Pulmonary artery endothelial cell (primary cell): Measurements from ENCODE around the gene GOLIM4. TPM values are rescaled to one million over a fixed set of nuclear protein-coding genes. Genes with fewer than 3 reads are reported as not detected.
"Not testable (repeated sequence)": the region's sequence is repeated elsewhere in the genome, so short reads cannot be mapped to it uniquely, and the experiment has no call there.

ENCODE experiments used
- DNase-seq: peaks from one replicate; pipeline ENCODE4 v3.0.0-alpha.2; 2011; ENCODE audit warnings: low read depth, low spot score
- total RNA-seq: library from RNA; depleted of rRNA; stranded (reverse); fragments of >200 nt; gene quantifications from 2 replicates; pipeline ENCODE4 v1.2.3, GENCODE V29; 2014

The GOLIM4 gene
- total RNA-seq, 1 donor from 2014 or later, result 58.9 TPM

DNA sequence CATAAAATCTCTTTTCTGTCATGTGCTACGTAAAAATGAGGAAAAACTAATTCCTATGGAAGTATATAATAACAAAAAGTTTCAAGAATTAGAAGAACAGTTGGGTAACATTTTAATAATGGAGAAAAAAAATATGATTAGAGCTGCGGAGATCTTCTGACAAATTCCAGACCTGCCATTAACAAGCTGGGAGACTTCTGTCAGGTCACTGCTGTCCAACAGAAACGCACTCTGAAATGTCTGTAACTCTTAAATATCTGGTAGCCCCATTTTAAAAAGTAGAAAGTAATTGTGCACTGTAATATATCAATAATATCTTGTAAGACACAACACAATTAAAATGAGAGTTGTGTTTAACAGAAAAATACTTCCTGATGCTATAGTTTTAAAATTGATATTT, 15.7 kb downstream of the GOLIM4 start:
- no peak for DNase-seq

DNA sequence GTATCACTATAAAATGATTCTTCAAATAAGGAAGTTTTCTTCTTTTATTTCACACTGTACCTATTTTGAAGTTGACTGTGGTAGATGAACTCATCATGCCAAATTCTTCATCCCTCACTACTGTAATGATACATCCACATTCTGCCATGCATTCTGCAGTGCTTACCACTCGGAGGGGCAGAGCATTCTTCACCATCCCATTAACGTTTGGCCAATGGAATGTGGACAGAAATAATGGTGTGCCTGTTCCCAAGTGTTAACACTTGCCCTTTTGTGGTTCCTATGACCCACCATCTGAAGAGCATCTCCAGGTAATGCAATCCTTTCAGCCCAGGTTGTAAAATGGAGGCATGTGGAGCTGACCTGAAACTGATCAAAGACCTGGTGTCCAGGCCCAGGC, 18.6 kb downstream of the GOLIM4 start:
- DNase-seq, result no peak

DNA sequence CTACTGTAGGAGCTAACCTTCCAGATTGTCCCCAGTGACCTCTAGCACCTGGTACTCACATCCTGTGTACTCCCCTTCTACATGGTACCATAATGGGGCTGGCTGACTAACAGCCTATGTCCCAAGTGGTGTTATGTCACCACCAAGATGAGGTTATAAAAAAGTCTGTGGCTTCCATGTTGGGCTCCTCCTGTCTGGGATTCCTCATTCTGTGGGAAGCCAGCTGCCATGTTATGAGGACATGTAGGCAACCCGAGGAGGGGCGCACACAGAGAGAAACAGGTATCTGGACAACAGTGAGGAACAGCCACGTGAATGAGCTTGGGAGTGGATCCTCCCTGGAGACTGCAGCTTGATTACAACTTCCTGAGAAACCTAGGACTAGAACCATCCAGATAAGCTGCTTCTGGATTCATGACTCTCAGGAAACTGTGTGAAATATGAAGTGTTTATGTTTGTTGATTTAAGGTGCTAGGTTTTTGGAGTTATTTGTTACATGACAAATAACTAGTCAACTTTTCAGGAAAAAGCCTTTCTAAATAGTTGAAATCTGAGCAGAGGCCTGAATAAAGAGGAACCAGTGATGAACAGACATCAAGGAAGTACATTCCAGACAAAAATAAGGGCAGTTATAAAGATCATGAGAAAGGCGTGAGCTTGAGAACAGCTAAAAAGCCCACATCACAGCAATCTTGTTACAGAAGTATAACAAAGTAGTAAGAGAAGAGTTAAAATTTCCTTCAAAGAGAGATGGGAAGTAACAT, 21.7 kb downstream of the GOLIM4 start:
- no peak for DNase-seq

DNA sequence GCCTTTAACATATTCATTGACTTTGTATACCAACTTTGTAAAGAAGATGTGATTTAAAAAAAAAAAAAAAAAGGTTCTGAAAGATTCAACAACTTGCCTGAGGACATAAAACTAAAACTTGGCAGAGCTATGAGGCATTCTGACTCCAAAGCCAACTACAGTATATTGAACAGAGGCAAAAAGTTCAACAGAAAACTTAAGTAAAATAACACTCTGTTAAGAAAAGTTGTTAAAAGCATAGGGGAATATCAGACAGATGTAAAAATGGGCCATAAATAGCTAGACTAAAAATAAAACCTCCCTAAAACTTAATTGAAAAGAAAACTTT, 23.4 kb downstream of the GOLIM4 start:
- no peak for DNase-seq

DNA sequence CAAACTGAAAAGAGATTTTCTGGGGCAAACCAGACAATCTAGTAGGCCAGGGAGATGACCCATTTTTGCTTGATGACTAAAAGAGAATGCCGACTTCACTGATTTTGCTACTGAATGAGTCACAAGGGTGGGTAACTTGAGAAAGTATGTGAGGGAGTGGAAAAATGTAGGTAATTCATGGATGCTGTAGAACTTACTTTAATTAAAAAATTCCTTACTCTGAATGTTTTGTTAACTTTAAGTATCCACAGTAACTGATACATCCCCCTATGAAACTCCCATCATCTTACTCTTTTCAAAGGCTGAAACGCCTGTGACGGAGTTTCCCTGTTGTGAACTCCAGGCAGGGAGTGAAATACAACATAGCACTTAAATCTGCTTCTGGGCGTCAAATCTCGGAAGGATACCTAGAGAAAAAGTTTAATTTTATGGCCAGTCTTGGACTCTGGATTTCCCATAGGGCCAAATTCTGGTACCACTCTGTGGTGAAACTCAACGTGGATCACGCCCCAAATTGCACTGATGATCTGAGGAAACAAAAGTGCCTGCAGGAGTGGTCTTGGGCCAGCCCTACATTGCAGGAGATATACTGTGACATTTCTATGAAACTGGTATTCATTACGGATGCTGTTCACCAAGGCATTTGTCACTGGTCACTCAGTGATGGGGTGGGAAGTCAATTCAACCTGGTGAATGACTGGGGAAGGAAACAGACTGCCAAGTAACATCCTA, 24.0 kb downstream of the GOLIM4 start:
- DNase-seq, result no peak

DNA sequence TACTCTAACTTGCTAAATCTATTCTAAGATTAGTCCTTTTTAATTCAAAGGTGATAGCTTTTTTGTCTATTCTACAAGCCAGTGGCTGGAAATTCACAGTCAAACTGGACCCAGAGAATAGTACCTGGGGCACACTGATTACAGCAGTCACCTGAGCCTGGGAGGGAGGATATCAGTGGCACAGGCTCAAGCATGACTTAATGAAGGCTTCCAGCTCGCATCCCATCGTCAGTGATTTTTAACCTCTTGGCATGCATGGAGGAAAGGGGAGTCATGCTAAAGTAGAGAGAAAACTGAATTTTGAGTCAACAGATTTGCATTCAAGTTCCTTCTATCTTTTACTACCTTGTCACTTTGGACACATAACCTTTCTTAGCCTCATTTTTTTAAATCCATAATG, 24.8 kb downstream of the GOLIM4 start:
- no peak for DNase-seq

DNA sequence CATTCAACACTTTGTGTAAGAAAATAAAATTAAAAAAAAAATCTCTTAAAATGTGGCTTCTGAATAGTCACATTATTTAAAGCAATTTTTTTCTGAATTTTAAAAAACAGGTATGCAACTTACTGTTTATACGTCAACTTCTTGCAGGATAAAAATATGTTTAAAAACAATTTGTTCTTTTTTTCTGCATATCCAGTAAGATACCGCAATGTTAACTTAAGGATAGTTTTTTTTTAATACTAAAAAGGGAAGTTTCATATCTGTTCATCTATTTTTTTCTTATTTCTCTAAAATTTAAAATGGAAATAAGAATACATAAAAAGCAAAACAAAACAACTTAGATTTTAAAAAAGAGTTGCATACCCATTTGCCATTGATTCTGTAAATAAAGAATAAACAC, 27.4 kb downstream of the GOLIM4 start:
- DNase-seq, result no peak

DNA sequence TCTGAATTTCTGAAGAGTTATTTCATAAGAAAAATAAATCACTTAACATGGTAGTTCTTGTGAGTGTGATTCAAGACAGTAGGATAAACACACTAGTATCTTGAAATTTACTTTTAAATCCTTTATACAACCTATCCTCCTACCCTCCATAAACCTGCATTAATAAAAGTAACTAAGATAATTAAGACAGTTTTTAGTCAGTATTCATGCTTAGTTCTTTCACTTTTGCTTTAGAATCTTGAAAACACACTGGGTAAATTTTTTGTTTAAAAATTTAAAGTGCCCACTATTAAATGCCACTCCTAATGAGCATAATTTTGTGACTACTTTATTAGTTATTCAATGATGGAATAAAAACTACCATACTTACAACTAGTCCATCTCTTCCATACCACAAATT, 28.8 kb downstream of the GOLIM4 start:
- no peak for DNase-seq

DNA sequence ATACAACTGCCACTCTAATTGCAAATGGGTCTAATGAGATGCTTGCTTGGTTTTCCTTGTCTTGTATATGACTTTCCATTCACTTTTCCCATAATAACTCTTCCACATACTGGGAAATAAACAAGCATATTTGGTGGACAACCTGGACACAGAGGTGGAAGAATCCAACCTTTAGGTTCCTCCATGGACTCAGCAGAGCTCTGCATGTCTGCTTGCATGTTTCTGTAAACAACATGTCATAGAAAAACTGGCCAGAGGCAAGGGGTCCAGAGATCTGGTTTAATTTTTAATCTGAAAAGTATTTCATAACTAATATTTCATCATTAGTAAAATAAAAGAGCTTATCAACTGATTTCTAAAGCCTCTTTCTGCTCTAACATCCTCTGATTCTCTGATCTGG, 30.2 kb downstream of the GOLIM4 start:
- DNase-seq, result no peak

DNA sequence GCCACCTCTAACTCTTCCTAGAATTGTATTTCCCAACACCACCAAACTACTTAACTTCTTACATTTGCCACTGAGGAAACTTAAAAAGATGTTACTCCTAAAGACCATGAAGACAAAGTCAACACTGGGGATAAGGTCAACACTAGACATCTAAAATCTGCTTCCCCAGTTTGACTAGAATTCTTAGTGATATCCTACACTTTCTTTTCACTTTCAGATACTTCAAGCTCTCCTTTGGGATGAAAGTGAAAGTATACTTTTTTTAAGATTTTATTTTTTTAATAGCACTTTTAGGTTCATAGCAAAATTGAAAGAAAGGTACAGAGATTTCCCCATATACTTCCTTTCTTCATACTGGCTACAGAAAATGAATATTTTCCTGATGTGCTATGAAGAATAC, 32.6 kb downstream of the GOLIM4 start:
- no peak for DNase-seq

DNA sequence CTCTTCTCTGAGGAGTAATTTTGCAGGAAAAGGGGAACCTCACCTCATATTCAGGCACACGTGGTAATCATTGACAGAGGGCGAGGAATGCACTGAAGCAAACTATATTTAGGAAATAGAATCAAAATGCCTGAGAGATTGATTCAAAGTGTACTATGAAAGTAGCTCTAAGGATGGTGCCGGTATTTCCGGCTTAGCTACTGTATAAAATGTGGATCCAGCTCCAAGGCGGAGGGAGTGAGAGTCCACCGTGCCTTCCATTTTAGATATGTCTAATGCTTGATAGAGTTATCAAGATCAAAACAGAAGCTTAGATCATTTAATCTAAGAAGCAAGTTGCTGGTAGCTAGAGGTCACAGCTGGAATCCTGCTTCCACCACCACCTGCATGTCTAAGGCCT, 33.0 kb downstream of the GOLIM4 start:
- DNase-seq, result no peak

DNA sequence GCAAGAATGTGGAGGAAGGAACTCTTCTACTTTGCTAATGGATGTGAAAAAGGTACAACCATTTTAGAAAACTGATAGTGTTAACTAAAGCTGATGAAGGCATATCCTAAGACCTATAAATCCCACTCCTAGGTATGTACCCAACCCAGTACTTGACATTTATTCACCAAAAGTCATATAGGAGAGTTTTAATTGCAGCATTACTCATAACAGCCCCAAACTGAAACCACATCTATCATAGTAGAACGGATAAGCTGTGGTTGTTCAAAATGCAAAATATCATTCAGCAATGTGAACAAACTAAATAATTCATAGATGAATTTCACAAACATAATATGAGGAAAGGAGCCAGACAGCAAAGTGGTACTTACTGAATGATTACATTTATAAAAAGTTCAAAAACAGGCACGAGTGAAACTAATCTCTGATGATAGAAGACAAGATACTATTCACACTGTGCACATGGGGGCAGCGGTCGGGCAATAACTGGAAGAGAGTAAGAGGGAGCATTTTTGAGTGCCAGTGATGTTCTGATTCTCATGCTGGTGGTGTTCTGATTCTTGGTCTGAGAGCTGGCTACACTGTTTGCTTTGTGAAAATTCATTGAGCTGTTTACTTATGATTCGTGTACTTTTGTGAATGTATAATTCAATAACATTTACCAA, 34.3 kb downstream of the GOLIM4 start:
- no peak for DNase-seq

DNA sequence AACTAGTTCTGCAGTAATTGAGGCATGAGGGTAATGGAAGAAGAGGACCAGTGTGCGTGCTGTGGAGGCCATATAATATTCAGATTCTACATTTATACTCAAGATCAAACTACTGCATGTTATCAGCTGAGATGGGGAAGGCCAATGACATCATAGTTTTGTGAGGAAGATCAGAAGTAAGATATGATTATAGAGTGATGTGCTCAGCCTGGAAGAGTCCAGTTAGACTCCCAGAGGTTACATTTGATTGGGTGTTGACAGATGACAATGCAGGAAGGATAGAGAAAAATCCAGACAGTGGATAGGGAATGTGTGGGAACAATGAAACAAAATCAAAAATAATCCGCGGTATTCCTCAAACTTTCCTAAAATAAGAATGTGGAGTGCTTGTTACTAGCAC, 35.4 kb downstream of the GOLIM4 start:
- DNase-seq, result no peak

DNA sequence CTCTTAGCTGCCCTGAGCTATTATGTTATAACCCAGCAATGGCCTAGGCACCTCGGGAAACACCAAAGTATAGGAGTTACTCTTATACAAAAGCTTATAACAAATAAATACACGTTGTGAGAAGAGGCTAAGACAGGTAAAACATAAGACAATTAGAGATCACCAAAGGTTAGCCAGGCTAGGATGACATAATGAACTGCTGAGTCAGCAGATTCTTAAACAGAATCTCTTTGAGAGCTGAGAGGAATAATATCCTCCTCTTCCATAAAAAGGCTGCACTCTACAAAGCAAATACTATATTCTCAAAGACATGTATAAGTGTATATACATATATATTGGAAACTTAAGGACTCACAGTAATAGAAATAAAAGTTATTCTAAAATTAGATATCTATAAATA, 37.2 kb downstream of the GOLIM4 start:
- no peak for DNase-seq

DNA sequence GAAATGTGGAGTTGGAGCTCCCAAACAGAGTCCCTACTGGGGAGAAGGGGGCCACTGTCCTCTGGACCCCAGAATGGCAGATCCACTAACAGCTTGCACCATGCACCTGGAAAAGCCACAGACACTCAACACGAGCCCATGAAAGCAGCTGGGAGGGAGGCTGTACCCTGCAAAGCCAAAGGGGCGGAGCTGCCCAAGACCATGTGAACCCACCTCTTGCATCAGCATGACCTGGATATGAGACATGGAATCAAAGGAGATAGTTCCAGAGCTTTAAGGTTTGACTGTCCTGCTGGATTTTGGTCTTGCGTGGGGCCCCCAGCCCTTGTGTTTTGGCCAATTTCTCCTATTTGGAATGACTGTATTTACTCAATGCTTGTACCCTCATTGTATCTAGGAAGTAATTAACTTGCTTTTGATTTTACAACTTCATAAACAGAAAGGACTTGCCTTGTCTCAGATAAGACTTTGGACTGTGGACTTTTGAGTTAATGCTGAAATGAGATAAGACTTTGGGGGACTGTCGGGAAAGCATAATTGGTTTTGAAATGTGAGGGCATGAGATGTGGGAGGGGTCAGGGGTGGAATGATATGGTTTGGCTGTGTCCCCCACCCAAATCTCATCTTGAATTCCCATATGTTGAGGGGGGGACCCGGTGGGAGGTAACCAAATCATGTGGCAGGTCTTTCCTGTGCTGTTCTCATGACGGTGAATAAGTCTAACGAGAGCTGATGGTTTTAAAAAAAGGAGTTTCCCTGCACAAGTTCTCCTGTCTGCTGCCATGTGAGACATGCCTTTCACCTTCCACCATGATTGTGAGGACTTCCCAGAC, 39.1 kb downstream of the GOLIM4 start:
- not testable (repeated sequence) for DNase-seq

DNA sequence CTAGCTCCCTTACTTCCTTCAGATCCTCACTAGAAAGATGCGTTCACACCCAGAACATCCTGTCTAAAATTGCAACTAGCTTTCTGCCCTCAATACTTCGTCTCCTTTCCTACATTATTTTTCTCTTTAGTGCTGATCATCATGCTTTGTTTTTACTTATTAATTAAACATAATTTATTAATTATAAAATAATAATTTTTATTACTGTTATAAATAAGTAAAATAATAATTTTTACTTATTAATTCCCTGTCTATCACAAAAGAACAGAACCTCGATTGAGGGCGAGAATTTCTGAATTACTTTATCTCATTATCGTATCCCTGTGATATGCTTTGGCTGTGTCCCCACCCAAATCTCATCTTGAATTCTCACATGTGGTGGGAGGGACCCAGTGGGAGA, 41.3 kb downstream of the GOLIM4 start:
- no peak for DNase-seq

DNA sequence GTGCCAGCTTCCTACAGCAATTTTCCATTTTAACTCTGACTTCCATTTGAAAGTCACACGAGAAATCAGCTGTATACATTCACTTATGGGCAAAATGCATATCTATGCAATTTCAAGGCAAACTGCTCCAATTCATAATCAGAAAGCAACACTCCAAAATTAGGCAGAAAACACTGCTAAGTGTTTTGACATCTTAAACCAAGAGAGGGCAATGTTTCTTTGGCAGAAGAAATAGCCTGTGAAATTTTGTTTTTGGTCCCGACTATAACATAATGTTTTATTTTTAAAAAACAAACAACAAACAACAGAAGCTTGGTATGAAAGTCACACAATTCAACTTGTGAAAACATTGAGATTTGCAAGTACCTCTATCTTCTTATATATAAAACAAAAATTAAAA, 42.6 kb downstream of the GOLIM4 start:
- no peak for DNase-seq

DNA sequence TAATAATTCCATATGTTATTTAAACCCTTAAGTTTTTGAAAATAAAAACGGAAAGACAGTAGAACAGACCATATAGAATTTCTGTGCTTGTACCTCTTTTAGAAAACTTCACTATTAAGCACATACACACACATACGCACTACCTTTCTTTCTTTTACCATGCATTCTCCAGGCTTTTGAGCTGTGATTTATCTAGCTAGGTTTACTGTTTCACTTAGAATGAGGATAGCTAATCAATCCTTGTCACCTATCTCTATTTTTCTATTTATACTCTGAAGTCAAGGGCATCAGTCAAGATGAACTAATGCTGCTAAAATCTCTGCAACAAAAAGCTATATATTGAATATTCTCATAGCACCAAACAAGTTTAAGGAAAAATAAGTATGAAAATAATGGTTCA, 43.2 kb downstream of the GOLIM4 start:
- DNase-seq, result no peak

DNA sequence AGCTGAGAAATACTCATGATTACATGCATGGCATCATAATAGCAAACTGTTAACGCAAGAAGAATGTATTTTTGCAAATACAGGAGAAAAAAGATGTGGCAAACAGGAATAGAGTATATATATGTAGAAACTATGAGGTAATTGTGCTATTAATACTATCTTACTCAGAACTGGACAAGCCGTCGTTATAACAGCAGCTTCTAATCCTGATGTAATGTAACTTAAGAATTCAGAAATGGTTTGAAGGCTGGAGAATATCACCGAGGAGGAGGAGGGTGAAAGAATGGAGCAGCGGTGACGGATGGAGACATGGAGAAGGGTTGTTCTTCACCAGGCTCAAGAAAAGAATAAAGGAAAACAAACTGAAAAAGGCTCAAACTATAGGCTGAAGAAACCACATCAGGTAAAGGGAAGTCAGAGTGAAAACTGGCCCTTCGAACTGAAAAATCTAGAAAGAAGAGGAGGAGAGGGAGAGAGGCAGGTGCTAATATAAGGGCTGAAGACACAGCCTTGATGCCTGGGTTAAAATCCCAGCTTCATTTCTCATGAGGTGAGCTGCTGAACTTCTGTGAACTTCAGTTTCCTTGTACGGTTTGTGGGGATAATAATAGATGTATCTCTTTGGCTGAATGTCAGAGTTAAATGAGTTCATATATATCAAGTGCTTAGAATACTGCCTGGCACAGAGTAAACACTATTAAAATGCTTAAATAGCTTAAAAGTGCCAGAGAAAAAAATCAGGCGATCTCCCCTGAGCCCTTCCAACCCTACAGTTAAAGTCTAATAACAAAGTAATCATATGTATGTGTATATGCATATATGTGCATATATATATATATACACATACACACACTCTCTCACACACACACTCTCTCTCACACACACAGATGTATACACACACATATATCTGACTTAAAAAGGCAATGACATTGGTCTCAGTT, 43.9 kb downstream of the GOLIM4 start:
- no peak for DNase-seq

DNA sequence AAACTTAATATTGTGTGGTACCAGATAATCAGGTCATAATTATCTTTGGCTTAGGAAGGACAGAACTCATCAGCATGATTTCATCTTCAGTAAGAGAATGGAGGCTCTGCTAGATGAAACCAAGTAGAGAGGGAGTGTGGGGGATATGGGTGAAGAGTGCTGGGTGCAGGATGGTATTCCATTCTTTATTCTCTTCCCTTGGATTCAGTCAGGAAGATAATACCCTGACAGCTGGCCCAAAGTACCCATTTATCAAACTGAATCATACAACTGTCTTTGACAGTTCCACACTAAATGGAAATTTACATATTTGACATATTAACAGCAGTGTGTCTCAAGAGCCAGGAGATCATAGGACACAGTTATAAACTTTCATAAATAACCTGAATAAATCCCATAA, 44.7 kb downstream of the GOLIM4 start:
- no peak for DNase-seq
